Astrocyte (in vitro differentiated cells and primary cell): Measurements from ENCODE around the gene BORCS5. TPM values are rescaled to one million over a fixed set of nuclear protein-coding genes. Genes with fewer than 3 reads are reported as not detected.

Experiments used
- DNase-seq: peaks from one replicate; pipeline ENCODE4 v3.0.0-alpha.2; 2010; ENCODE audit warnings: low read depth
- FAIRE-seq: peaks from 2 replicates; lab custom pipeline; 2011; peaks lifted over from hg19 to GRCh38; lab: Jason Lieb, UNC
- H2AFZ ChIP-seq: 2 replicates; pipeline ENCODE4 v1.6.0; 2012; ENCODE audit warnings: low read depth, low read length, inconsistent platforms
- H3K27ac ChIP-seq: 2 replicates; pipeline ENCODE4 v1.5.1; 2011; ENCODE audit warnings: low read depth, low read length, inconsistent platforms
- H3K27me3 ChIP-seq: 2 replicates; pipeline ENCODE4 v1.6.0; 2011; ENCODE audit warnings: low read length, inconsistent platforms; ENCODE audit not compliant: insufficient read depth
- H3K36me3 ChIP-seq: 2 replicates; pipeline ENCODE4 v1.5.1; 2011; ENCODE audit warnings: low read length, inconsistent platforms; ENCODE audit not compliant: insufficient read depth
- H3K4me1 ChIP-seq: 2 replicates; pipeline ENCODE4 v1.5.1; 2011; ENCODE audit warnings: low read length, inconsistent platforms; ENCODE audit not compliant: insufficient read depth
- H3K4me2 ChIP-seq: 2 replicates; pipeline ENCODE4 v1.6.0; 2012; ENCODE audit warnings: low read length, inconsistent platforms
- H3K4me3 ChIP-seq: 2 replicates; pipeline ENCODE4 v1.5.1; 2011; ENCODE audit warnings: low read depth, mild to moderate bottlenecking, low read length, inconsistent platforms; ENCODE audit not compliant: insufficient read depth
- H3K79me2 ChIP-seq: 2 replicates; pipeline ENCODE4 v1.6.0; 2012; ENCODE audit warnings: mild to moderate bottlenecking, low read length, inconsistent platforms; ENCODE audit not compliant: insufficient read depth
- H3K9ac ChIP-seq: 2 replicates; pipeline ENCODE4 v1.6.0; 2012; ENCODE audit warnings: mild to moderate bottlenecking, low read length, inconsistent platforms
- H3K9me3 ChIP-seq: 2 replicates; pipeline ENCODE4 v1.5.1; 2012; ENCODE audit warnings: low read depth, mild to moderate bottlenecking, low read length, inconsistent platforms; ENCODE audit not compliant: insufficient read depth
- H4K20me1 ChIP-seq: 2 replicates; pipeline ENCODE4 v1.6.0; 2012; ENCODE audit warnings: low read length, inconsistent platforms; ENCODE audit not compliant: insufficient read depth
- H3K27ac Mint-ChIP-seq: one replicate; pipeline ENCODE4 v1.8.0; 2021; ENCODE audit warnings: mild to moderate bottlenecking, mixed read lengths; ENCODE audit not compliant: unreplicated experiment
- H3K27me3 Mint-ChIP-seq: one replicate; pipeline ENCODE4 v1.8.0; 2021; ENCODE audit warnings: low read depth, mixed read lengths; ENCODE audit not compliant: unreplicated experiment
- H3K36me3 Mint-ChIP-seq: one replicate; pipeline ENCODE4 v1.8.0; 2021; ENCODE audit warnings: low read depth, mixed read lengths; ENCODE audit not compliant: unreplicated experiment
- H3K4me1 Mint-ChIP-seq: one replicate; pipeline ENCODE4 v1.8.0; 2021; ENCODE audit warnings: low read depth, mixed read lengths; ENCODE audit not compliant: unreplicated experiment
- H3K4me3 Mint-ChIP-seq: one replicate; pipeline ENCODE4 v1.8.0; 2021; ENCODE audit warnings: mild to moderate bottlenecking, moderate library complexity, mixed read lengths; ENCODE audit not compliant: unreplicated experiment
- H3K9me3 Mint-ChIP-seq: one replicate; pipeline ENCODE4 v1.8.0; 2021; ENCODE audit warnings: mild to moderate bottlenecking, mixed read lengths; ENCODE audit not compliant: unreplicated experiment
- CTCF ChIP-seq: IDR thresholded peaks from 2 replicates; pipeline ENCODE4 v1.5.1; 2011; ENCODE audit warnings: low read depth, mild to moderate bottlenecking, inconsistent platforms, low read length, moderate library complexity; ENCODE audit not compliant: insufficient read depth
- EZH2 ChIP-seq: IDR thresholded peaks from 2 replicates; pipeline ENCODE4 v1.6.1; 2012; ENCODE audit warnings: mild to moderate bottlenecking, low read length, inconsistent platforms; ENCODE audit not compliant: insufficient read depth
- total RNA-seq: library from RNA; stranded (reverse); gene quantifications from 2 replicates; pipeline ENCODE4 v1.2.1, GENCODE V29; 2021

The BORCS5 gene
- total RNA-seq, 1 donor from 2014 or later = 8.1 TPM

DNA sequence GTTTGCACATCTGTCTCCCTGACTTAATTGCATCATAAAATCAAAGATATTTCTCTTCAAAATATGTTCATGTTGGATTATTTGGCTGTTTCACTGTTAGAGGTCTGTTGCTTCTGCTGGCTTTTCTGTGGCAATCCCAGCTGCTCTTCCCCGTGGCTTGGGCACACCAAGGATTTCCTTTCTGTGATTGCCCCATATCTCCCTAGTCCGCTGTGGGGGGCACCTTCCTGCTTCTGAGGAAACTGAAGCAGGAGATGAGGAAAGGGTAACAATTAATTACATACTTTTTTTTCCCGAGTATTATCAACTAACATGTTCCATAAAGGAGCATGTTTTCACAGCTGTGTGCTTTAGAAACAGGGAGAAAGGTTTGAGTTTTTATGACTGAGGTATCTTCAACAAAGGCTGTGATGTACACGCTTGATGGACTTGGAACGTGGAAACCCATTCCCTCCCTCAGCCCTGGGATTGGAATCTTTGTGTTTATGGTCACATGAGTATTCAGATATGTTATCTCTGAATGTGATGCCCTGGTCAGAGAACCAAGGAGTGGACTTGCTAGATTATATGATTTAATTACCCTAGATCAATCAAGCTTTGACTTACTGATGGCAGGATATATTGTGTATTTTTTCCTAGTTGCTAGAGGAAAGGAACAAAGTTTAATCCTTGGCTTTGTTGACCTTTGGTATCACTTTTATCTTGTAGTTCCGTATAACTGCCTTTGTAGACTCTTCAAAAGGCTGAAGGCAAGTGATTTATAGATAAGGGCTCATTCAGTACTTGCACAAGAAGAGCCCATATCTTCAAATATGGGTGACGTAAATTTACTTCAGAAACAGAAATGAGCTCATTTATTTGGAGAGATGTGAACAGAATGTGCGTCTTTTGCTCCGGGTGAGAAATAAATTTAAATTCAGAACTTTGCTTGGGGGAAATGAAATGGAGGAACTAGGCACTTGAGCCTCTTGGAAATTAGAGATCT, 46.7 kb downstream of the BORCS5 start:
- Histone ChIP-seq H3K9ac (no peak overlapping the region), H3K79me2 (no peaks in the 10 kb centered on the region), H3K4me1 (peaks cover 4% of the 10 kb centered on the region), H3K4me3 (no peak overlapping the region), H4K20me1 (no peaks in the 10 kb centered on the region), H3K27ac (no peak overlapping the region), H3K36me3 (no peaks in the 10 kb centered on the region), H2AFZ (no peak overlapping the region), H3K4me2 (no peak overlapping the region), H3K9me3 (no peaks in the 10 kb centered on the region), H3K27me3 (no peaks in the 10 kb centered on the region)
- no peaks in the 10 kb centered on the region for H3K9me3 Mint-ChIP-seq
- H3K27me3 Mint-ChIP-seq = no peaks in the 10 kb centered on the region
- no peak overlapping the region for H3K4me3 Mint-ChIP-seq
- peaks cover 3% of the 10 kb centered on the region for H3K4me1 Mint-ChIP-seq
- no peak overlapping the region for H3K27ac Mint-ChIP-seq
- DNase-seq = no peak
- no peak for FAIRE-seq
- no peaks in the 10 kb centered on the region for H3K36me3 Mint-ChIP-seq
- TF ChIP-seq EZH2 (no peak), CTCF (no peak)

DNA sequence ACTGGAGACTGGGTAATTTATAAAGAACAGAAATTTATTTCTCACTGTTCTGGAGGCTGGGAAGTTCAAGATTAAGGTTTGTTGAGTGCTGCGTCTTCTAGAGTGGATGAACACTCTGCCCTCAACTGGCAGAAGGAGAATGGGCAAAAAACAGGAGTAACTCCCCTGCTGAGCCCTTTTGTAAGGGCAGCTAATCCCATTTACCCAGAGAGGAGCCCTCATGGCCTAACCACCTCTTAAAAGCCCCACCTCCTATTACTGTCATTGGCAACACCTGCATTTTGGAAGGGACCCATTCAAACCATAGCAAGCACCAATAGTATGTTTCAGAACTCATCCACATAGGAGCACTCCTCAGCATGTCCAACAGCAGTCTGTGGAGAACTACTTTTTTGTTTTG, 47.4 kb downstream of the BORCS5 start:
- no peak overlapping the region for H3K27ac Mint-ChIP-seq
- H3K79me2 ChIP-seq = no peaks in the 10 kb centered on the region
- H3K27me3 ChIP-seq = no peaks in the 10 kb centered on the region
- H3K9me3 Mint-ChIP-seq = no peaks in the 10 kb centered on the region
- H3K9me3 ChIP-seq = no peaks in the 10 kb centered on the region
- no peaks in the 10 kb centered on the region for H3K27me3 Mint-ChIP-seq
- TF ChIP-seq CTCF (no peak), EZH2 (no peak)
- no peak overlapping the region for H3K4me3 Mint-ChIP-seq
- no peak for FAIRE-seq
- H3K36me3 ChIP-seq = no peaks in the 10 kb centered on the region
- H2AFZ ChIP-seq = no peak overlapping the region
- H3K4me3 ChIP-seq = no peak overlapping the region
- H4K20me1 ChIP-seq = no peaks in the 10 kb centered on the region
- no peak for DNase-seq
- H3K27ac ChIP-seq = no peak overlapping the region
- no peaks in the 10 kb centered on the region for H3K4me1 Mint-ChIP-seq
- H3K4me1 ChIP-seq = no peaks in the 10 kb centered on the region
- no peak overlapping the region for H3K4me2 ChIP-seq
- H3K36me3 Mint-ChIP-seq = no peaks in the 10 kb centered on the region
- no peak overlapping the region for H3K9ac ChIP-seq

- Histone ChIP-seq H3K4me3 (no peak overlapping the region), H3K9me3 (no peaks in the 10 kb centered on the region), H3K9ac (no peak overlapping the region), H3K4me1 (no peaks in the 10 kb centered on the region), H3K4me2 (no peak overlapping the region), H3K27ac (no peak overlapping the region), H2AFZ (no peak overlapping the region), H3K27me3 (no peaks in the 10 kb centered on the region), H4K20me1 (no peaks in the 10 kb centered on the region), H3K79me2 (no peaks in the 10 kb centered on the region), H3K36me3 (no peaks in the 10 kb centered on the region)
- no peaks in the 10 kb centered on the region for H3K27me3 Mint-ChIP-seq
- DNase-seq = no peak
- H3K4me3 Mint-ChIP-seq = no peak overlapping the region
- H3K27ac Mint-ChIP-seq = no peak overlapping the region
- H3K4me1 Mint-ChIP-seq = no peaks in the 10 kb centered on the region
- no peaks in the 10 kb centered on the region for H3K9me3 Mint-ChIP-seq
- TF ChIP-seq CTCF = no peak
- TF ChIP-seq EZH2 = no peak
- no peak for FAIRE-seq
- H3K36me3 Mint-ChIP-seq = no peaks in the 10 kb centered on the region
Measured at GRCh38 chr12:12405882-12406281, 49.0 kb downstream of the BORCS5 start.
